Osteocyte (in vitro differentiated cells): Measurements from ENCODE around the gene NBPF1. TPM values are rescaled to one million over a fixed set of nuclear protein-coding genes. Genes with fewer than 3 reads are reported as not detected.
A peak's percentile ranks its signal among the peaks of the same experiment; 100 is the strongest.
"Not testable (repeated sequence)": the region's sequence is repeated elsewhere in the genome, so short reads cannot be mapped to it uniquely, and the experiment has no call there.

Source experiments
- DNase-seq: peaks from one replicate; pipeline ENCODE4 v3.0.0; 2021; ENCODE audit warnings: mixed read lengths; ENCODE audit not compliant: unreplicated experiment; ENCODE audit errors: extremely low spot score
- H3K27ac Mint-ChIP-seq: one replicate; pipeline ENCODE4 v1.8.0; 2021; ENCODE audit warnings: mild to moderate bottlenecking, mixed read lengths; ENCODE audit not compliant: unreplicated experiment
- H3K27me3 Mint-ChIP-seq: one replicate; pipeline ENCODE4 v1.8.0; 2021; ENCODE audit warnings: mixed read lengths; ENCODE audit not compliant: unreplicated experiment
- H3K36me3 Mint-ChIP-seq: one replicate; pipeline ENCODE4 v1.8.0; 2021; ENCODE audit warnings: mixed read lengths; ENCODE audit not compliant: unreplicated experiment
- H3K4me1 Mint-ChIP-seq: one replicate; pipeline ENCODE4 v1.8.0; 2021; ENCODE audit warnings: mixed read lengths; ENCODE audit not compliant: unreplicated experiment
- H3K4me3 Mint-ChIP-seq: one replicate; pipeline ENCODE4 v1.8.0; 2021; ENCODE audit warnings: mild to moderate bottlenecking, moderate library complexity, mixed read lengths; ENCODE audit not compliant: unreplicated experiment
- H3K9me3 Mint-ChIP-seq: one replicate; pipeline ENCODE4 v1.8.0; 2021; ENCODE audit warnings: mixed read lengths; ENCODE audit not compliant: unreplicated experiment
- total RNA-seq: library from RNA; stranded (reverse); gene quantifications from 2 replicates; pipeline ENCODE4 v1.2.1, GENCODE V29; 2021
- TF ChIP-seq, protein P1 (sequence below): fragments of 200-600 bp; sonication (generic); IDR thresholded peaks from 2 replicates; pipeline ENCODE4 v1.5.0; 2021; ENCODE audit warnings: antibody characterized with exemption, mild to moderate bottlenecking, moderate library complexity

NBPF1 gene
- total RNA-seq, 1 donor from 2014 or later, result 50.1 TPM

DNA sequence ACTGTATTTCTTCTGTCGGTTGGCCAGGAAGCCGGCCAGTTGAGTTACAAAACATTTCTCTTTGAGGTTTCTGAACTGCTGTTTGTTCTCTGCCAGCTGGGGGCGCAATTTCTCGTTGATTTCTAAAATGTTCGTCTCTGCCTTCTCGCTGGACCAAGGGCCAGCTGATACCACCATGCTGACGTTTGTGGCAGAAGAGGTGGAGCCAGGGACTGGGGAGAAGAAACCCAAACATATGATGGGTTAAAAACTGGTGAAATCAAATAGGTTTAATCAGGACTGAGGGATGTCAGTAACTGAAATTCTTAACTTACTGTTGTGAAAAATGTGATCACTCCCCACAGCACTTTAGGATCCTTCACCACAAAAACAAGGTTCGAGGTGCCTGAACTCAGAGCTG is 21.5 kb downstream of the NBPF1 start:
- H3K36me3 Mint-ChIP-seq, H3K27ac Mint-ChIP-seq, H3K27me3 Mint-ChIP-seq, H3K4me1 Mint-ChIP-seq, DNase-seq, H3K9me3 Mint-ChIP-seq, H3K4me3 Mint-ChIP-seq: not testable (repeated sequence)
- TF ChIP-seq, protein P1, sequence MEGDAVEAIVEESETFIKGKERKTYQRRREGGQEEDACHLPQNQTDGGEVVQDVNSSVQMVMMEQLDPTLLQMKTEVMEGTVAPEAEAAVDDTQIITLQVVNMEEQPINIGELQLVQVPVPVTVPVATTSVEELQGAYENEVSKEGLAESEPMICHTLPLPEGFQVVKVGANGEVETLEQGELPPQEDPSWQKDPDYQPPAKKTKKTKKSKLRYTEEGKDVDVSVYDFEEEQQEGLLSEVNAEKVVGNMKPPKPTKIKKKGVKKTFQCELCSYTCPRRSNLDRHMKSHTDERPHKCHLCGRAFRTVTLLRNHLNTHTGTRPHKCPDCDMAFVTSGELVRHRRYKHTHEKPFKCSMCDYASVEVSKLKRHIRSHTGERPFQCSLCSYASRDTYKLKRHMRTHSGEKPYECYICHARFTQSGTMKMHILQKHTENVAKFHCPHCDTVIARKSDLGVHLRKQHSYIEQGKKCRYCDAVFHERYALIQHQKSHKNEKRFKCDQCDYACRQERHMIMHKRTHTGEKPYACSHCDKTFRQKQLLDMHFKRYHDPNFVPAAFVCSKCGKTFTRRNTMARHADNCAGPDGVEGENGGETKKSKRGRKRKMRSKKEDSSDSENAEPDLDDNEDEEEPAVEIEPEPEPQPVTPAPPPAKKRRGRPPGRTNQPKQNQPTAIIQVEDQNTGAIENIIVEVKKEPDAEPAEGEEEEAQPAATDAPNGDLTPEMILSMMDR, result peak; percentile 33

DNA sequence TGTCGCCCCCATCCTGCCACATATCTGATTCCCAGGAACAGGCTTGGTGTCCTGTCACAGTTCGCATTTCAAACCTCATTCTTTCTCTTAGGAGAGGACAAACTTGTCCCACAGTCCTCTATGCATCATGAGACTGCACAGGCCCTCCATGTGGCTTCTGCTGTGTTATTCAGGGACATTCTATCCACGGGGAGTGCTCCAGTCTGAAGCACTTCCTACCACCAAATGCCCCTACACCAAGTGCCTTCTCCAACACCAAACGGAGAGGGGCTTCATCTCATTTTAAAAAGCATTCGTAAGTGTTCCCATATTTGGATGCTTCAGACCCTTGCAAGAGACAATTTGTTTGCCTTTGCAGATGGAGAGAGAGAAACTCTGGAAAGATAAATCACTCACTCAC is 25.3 kb downstream of the NBPF1 start:
- not testable (repeated sequence) for H3K27ac Mint-ChIP-seq, H3K9me3 Mint-ChIP-seq, H3K4me3 Mint-ChIP-seq, DNase-seq, H3K4me1 Mint-ChIP-seq, H3K27me3 Mint-ChIP-seq
- peaks cover 13% of the 10 kb centered on the region for H3K36me3 Mint-ChIP-seq

DNA sequence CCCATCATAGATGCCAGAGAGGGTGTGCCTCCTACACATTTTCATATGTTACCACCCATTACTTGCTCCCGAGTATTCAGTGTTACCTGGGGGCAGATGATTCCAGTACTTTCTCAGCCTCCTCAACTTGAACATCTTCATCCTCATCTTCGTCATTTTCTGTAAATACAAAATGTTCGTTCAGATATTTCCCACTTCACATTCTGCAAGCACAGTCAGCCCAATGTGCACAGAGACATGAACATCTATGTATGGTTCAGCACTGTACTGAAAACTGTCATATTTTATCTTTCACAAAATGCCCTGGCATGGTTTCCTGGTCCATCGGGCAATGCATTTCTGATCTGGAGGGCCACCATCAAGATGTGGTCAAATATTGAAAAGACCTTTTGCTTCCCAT is 25.7 kb downstream of the NBPF1 start:
- H3K4me3 Mint-ChIP-seq, H3K4me1 Mint-ChIP-seq, H3K9me3 Mint-ChIP-seq, H3K27ac Mint-ChIP-seq, H3K27me3 Mint-ChIP-seq, DNase-seq: not testable (repeated sequence)
- peaks cover 13% of the 10 kb centered on the region for H3K36me3 Mint-ChIP-seq

DNA sequence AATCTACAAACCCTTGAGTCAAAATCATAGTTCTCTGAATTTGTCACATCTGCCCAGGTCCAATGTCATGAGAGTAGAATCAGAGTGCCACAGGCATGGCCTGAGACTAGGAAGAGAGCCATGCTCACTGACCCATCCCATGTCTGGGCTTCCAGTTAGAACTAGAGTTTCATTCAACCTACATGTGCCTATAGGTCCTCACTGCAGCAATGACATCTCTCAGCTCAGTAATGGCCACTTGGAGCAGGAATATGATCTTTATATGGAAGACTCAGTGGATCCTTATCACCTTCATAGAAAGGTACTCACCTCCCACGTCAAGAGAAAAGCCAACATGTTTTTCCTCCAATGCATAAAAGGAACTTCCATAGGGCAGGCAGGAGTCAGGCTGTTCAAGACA is 48.0 kb downstream of the NBPF1 start:
- not testable (repeated sequence) for H3K4me1 Mint-ChIP-seq, H3K9me3 Mint-ChIP-seq, DNase-seq, H3K36me3 Mint-ChIP-seq, H3K4me3 Mint-ChIP-seq, H3K27me3 Mint-ChIP-seq, H3K27ac Mint-ChIP-seq

DNA sequence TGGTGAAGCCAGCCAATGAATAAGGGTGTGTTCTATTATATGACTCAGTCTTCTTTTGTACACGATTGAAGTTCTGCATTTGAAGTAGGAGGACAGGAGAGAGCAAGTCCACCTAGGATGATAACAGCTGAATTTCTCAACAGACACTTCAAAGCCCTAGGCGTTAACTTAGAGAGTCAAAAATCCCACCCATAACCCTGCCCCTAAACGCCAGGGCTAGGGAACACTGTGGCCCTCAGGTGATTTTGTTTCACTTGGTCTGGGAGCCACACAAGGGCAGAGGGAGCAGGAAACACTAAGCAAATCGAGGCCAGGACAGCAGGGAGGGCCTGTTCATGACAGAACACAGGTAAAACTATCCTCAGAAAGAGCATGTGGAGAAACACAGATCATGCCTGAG is 52.3 kb downstream of the NBPF1 start:
- H3K4me3 Mint-ChIP-seq, H3K36me3 Mint-ChIP-seq, H3K4me1 Mint-ChIP-seq, H3K27ac Mint-ChIP-seq, H3K27me3 Mint-ChIP-seq, DNase-seq, H3K9me3 Mint-ChIP-seq: not testable (repeated sequence)

DNA sequence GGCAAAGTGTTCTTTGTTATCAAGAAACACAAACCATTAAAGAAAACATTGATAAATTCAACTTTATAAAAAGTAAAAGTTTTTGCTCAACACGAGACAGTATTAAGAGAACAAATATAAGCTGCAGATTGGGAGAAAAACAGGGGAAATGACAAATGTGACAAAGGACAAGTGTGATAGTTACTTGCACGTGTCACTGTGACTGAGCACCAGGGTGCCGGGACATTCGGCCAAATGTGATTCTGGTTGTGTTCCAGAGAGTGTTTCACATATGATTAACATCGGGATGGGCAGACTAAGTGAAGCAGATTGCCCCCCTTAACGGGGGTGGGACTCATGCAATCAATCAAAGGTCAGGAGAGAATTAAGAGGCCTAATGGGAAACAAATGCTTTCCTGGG is 52.9 kb downstream of the NBPF1 start:
- H3K27me3 Mint-ChIP-seq, H3K4me3 Mint-ChIP-seq, H3K27ac Mint-ChIP-seq, H3K4me1 Mint-ChIP-seq, DNase-seq, H3K36me3 Mint-ChIP-seq, H3K9me3 Mint-ChIP-seq: not testable (repeated sequence)

DNA sequence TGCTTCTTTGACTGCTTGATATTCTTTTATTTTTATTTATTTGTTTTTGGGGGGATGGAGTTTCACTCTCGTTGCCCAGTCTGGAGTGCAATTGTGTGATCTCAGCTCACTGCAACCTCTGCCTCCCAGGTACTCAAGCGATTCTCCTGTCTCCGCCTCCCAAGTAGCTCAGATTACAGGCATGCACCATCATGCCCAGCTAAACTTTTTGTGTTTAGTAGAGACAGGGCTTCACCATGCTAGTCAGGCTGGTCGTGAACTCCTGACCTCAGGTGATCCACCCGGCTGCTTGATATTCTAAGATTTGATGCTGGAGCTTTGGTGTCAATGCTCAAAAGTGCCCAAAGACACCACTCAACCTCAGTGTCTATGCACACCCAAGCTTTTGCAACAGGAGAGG is 53.7 kb downstream of the NBPF1 start:
- DNase-seq, H3K36me3 Mint-ChIP-seq, H3K27ac Mint-ChIP-seq, H3K9me3 Mint-ChIP-seq, H3K27me3 Mint-ChIP-seq, H3K4me1 Mint-ChIP-seq, H3K4me3 Mint-ChIP-seq: not testable (repeated sequence)

DNA sequence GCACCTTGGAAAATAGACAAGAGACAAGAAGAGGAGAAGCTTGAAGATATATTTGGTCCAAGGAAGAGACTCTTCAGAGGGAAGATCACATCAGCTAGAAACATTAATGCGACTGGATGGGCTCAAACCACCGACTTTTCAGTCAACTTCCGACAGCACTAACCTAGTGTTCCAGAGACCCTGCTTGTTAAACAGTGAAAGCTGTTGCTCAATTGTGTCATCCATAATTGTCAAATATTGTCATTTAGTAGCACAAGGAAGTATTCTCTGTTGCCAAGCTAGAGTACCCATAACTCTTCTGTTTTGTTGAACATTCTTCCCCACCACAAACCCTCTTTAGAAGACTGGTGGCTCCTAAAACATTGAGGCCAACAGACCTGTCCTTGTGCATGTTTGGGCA is 56.3 kb downstream of the NBPF1 start:
- H3K4me1 Mint-ChIP-seq, H3K36me3 Mint-ChIP-seq, H3K27ac Mint-ChIP-seq, H3K9me3 Mint-ChIP-seq, H3K4me3 Mint-ChIP-seq, DNase-seq, H3K27me3 Mint-ChIP-seq: not testable (repeated sequence)

DNA sequence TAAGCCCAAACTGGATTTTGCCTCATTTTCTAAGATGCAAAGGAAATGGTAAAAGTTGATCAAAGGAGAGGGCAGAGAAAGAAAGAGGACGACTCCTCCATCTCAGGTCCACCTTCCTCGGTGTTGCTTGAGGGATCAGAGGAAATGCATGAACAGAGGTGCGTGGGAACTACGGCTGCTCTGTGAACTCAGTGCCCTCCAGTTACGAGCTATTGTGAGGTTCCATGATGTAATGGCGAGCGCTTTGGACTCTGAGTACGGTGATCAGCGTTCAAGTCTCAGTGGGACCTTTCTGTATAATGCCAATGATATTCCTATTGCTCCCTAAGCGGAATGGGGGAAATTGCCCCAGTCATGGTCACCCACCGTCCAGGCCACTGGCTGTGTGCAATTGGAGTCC is 60.1 kb downstream of the NBPF1 start:
- not testable (repeated sequence) for H3K36me3 Mint-ChIP-seq, DNase-seq, H3K4me3 Mint-ChIP-seq

DNA sequence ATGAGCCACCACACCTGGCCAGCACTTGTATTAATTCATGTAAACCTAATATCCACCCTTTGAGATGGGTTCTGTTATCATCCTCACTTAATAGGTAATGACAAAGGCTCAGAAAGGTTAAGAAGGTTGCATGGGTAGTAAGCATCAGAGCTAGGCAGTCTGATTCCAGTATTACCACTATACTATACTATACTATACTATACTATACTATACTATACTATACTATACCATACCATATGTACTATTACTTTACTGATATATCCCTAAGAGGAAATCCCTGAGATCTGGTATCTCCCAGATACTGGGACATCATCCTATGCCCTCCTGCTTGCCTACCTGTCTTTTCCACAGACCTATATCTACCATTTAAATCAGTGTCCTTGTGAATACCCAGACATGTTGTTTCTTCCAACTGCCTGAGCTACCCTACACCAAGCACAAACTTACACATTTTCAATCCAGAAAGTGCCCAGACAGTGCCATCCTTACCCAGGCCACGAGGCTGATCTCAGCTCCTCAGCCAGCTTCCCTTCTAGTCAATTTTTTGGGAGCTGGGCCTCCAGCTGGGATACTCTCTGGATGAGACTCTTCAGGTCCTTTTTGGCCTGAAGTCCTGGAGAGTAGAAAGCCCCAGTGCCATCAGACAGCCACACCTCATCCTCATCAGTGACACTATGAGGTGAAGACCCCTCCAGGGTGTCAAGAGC is 63.0 kb downstream of the NBPF1 start:
- not testable (repeated sequence) for H3K27me3 Mint-ChIP-seq, H3K27ac Mint-ChIP-seq, H3K9me3 Mint-ChIP-seq, H3K36me3 Mint-ChIP-seq, H3K4me3 Mint-ChIP-seq, H3K4me1 Mint-ChIP-seq, DNase-seq

More for the DNA sequence above, 60.1 kb downstream of the NBPF1 start:
- H3K27me3 Mint-ChIP-seq, H3K9me3 Mint-ChIP-seq, H3K27ac Mint-ChIP-seq, H3K4me1 Mint-ChIP-seq: not testable (repeated sequence)

DNA sequence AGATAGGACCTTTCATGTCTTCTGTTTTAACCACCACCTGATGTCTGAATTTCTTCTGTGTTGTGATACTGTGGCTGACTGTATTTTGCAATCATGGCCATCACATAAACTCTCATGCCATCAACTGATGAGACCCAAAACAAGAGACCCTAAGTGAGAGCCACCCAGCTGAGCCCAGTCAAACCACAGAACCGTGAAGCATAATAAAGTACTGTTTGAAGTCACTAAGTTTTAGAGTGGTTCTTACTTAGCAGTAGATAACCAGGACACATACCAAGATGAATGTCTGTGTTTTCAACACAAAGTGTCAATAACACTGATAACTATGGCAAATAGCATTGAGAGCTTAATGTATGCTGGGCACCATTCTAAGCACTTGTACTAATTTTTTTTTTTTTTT is 63.8 kb downstream of the NBPF1 start:
- not testable (repeated sequence) for H3K4me1 Mint-ChIP-seq, H3K4me3 Mint-ChIP-seq, H3K36me3 Mint-ChIP-seq, H3K27me3 Mint-ChIP-seq, H3K27ac Mint-ChIP-seq, DNase-seq, H3K9me3 Mint-ChIP-seq
